ENCODE measurements around the gene FLII. TPM values are rescaled to one million over a fixed set of nuclear protein-coding genes. Genes with fewer than 3 reads are reported as not detected.
"Not testable (repeated sequence)": the region's sequence is repeated elsewhere in the genome, so short reads cannot be mapped to it uniquely, and the experiment has no call there.

Gene FLII
- 115 TPM in 2 replicates for total RNA-seq (2014; rRNA removed; shearing (Covaris generic))

- peaks cover 37% of the 10 kb centered on the region for H3K4me1 ChIP-seq (replicated peaks)
- peak within 1 kb of the TSS; percentile 99 for H3K4me3 ChIP-seq
- peak in 1 of 2 experiments; percentile 85 for DNase-seq (ENCODE audit: low read depth in 1 of 2, low spot score in 2 of 2)
- peaks cover 58% of the 10 kb centered on the region for H3K36me3 ChIP-seq
- H3K27ac ChIP-seq = peak within 1 kb of the TSS; percentile 95
- no peaks in the 10 kb centered on the region for H3K27me3 ChIP-seq (replicated peaks)
- H3K9me3 ChIP-seq (replicated peaks) = no peaks in the 10 kb centered on the region
Observed at GRCh38 chr17:18258356-18259038, at the start of gene FLII. TSS of gene FLII (minus strand) at chr17:18258738. CDS start at chr17:18258690, 48 bp downstream.

- H3K9me3 ChIP-seq (replicated peaks); H3K27ac ChIP-seq; H3K27me3 ChIP-seq (replicated peaks); H3K4me1 ChIP-seq (replicated peaks); H3K4me3 ChIP-seq; DNase-seq (ENCODE audit: low read depth in 1 of 2, low spot score in 2 of 2): not testable (repeated sequence)
- peaks cover 82% of the 10 kb centered on the region for H3K36me3 ChIP-seq
Observed at GRCh38 chr17:18303206-18303605, 44.7 kb upstream of the FLII start.

GRCh38 chr17:18300725-18301480, 42.4 kb upstream of the FLII start:
- Histone ChIP-seq H3K4me3 (no peak overlapping the region), H3K4me1 (replicated peaks) (no peaks in the 10 kb centered on the region), H3K27me3 (replicated peaks) (no peaks in the 10 kb centered on the region), H3K36me3 (peaks cover 76% of the 10 kb centered on the region), H3K9me3 (replicated peaks) (no peaks in the 10 kb centered on the region), H3K27ac (no peak overlapping the region)
- DNase-seq (ENCODE audit: low read depth in 1 of 2, low spot score in 2 of 2) = no peak

- H3K27me3 ChIP-seq (replicated peaks); H3K4me3 ChIP-seq; H3K27ac ChIP-seq; H3K9me3 ChIP-seq (replicated peaks); H3K4me1 ChIP-seq (replicated peaks); DNase-seq (ENCODE audit: low read depth in 1 of 2, low spot score in 2 of 2): not testable (repeated sequence)
- H3K36me3 ChIP-seq = peaks cover 66% of the 10 kb centered on the region
Observed at GRCh38 chr17:18298061-18298460, 39.5 kb upstream of the FLII start.

- H3K4me1 ChIP-seq (replicated peaks) = no peaks in the 10 kb centered on the region
- H3K27ac ChIP-seq = no peak overlapping the region
- H3K36me3 ChIP-seq = peaks cover 79% of the 10 kb centered on the region
- no peak for DNase-seq (ENCODE audit: low read depth in 1 of 2, low spot score in 2 of 2)
- no peaks in the 10 kb centered on the region for H3K9me3 ChIP-seq (replicated peaks)
- H3K4me3 ChIP-seq = no peak overlapping the region
- no peaks in the 10 kb centered on the region for H3K27me3 ChIP-seq (replicated peaks)
Observed at GRCh38 chr17:18291718-18292540, 33.4 kb upstream of the FLII start.

- Histone ChIP-seq H3K9me3 (replicated peaks) (no peaks in the 10 kb centered on the region), H3K27ac (no peak overlapping the region), H3K27me3 (replicated peaks) (no peaks in the 10 kb centered on the region), H3K36me3 (peaks cover 95% of the 10 kb centered on the region), H3K4me3 (no peak overlapping the region), H3K4me1 (replicated peaks) (no peaks in the 10 kb centered on the region)
- DNase-seq (ENCODE audit: low read depth in 1 of 2, low spot score in 2 of 2) = no peak
Observed at GRCh38 chr17:18285296-18285695, 26.8 kb upstream of the FLII start.

GRCh38 chr17:18281788-18282187, 23.2 kb upstream of the FLII start:
- Histone ChIP-seq H3K9me3 (replicated peaks) (no peaks in the 10 kb centered on the region), H3K27ac (no peak overlapping the region), H3K4me1 (replicated peaks) (no peaks in the 10 kb centered on the region), H3K4me3 (no peak overlapping the region), H3K27me3 (replicated peaks) (no peaks in the 10 kb centered on the region), H3K36me3 (peaks cover 94% of the 10 kb centered on the region)
- no peak for DNase-seq (ENCODE audit: low read depth in 1 of 2, low spot score in 2 of 2)

- H3K36me3 ChIP-seq = peaks cover 96% of the 10 kb centered on the region
- no peak overlapping the region for H3K4me3 ChIP-seq
- H3K9me3 ChIP-seq (replicated peaks) = no peaks in the 10 kb centered on the region
- no peaks in the 10 kb centered on the region for H3K4me1 ChIP-seq (replicated peaks)
- no peaks in the 10 kb centered on the region for H3K27me3 ChIP-seq (replicated peaks)
- no peak for DNase-seq (ENCODE audit: low read depth in 1 of 2, low spot score in 2 of 2)
- no peak overlapping the region for H3K27ac ChIP-seq
Observed at GRCh38 chr17:18280766-18281371, 22.3 kb upstream of the FLII start.

GRCh38 chr17:18280249-18280648, 21.7 kb upstream of the FLII start:
- no peak overlapping the region for H3K27ac ChIP-seq
- no peaks in the 10 kb centered on the region for H3K4me1 ChIP-seq (replicated peaks)
- DNase-seq (ENCODE audit: low read depth in 1 of 2, low spot score in 2 of 2) = no peak
- no peaks in the 10 kb centered on the region for H3K27me3 ChIP-seq (replicated peaks)
- no peaks in the 10 kb centered on the region for H3K9me3 ChIP-seq (replicated peaks)
- H3K36me3 ChIP-seq = peaks cover 92% of the 10 kb centered on the region
- no peak overlapping the region for H3K4me3 ChIP-seq

- Histone ChIP-seq H3K4me1 (replicated peaks) (no peaks in the 10 kb centered on the region), H3K4me3 (no peak overlapping the region), H3K27ac (no peak overlapping the region), H3K27me3 (replicated peaks) (no peaks in the 10 kb centered on the region), H3K36me3 (peaks cover 91% of the 10 kb centered on the region), H3K9me3 (replicated peaks) (no peaks in the 10 kb centered on the region)
- no peak for DNase-seq (ENCODE audit: low read depth in 1 of 2, low spot score in 2 of 2)
Observed at GRCh38 chr17:18278867-18279266, 20.3 kb upstream of the FLII start.

- H3K4me3 ChIP-seq = no peak overlapping the region
- no peaks in the 10 kb centered on the region for H3K9me3 ChIP-seq (replicated peaks)
- H3K27ac ChIP-seq = no peak overlapping the region
- no peak for DNase-seq (ENCODE audit: low read depth in 1 of 2, low spot score in 2 of 2)
- peaks cover 89% of the 10 kb centered on the region for H3K36me3 ChIP-seq
- H3K4me1 ChIP-seq (replicated peaks) = no peaks in the 10 kb centered on the region
- H3K27me3 ChIP-seq (replicated peaks) = no peaks in the 10 kb centered on the region
Observed at GRCh38 chr17:18277076-18277475, 18.5 kb upstream of the FLII start.

GRCh38 chr17:18270046-18270931, 11.8 kb upstream of the FLII start:
- H3K9me3 ChIP-seq (replicated peaks) = no peaks in the 10 kb centered on the region
- H3K4me1 ChIP-seq (replicated peaks) = no peaks in the 10 kb centered on the region
- H3K27me3 ChIP-seq (replicated peaks) = no peaks in the 10 kb centered on the region
- no peak overlapping the region for H3K27ac ChIP-seq
- H3K4me3 ChIP-seq = no peak overlapping the region
- H3K36me3 ChIP-seq = peaks cover 36% of the 10 kb centered on the region
- no peak for DNase-seq (ENCODE audit: low read depth in 1 of 2, low spot score in 2 of 2)
